Left ventricle myocardium inferior (tissue), 1 donor: Measurements from ENCODE around the gene ANGPT4. TPM values are rescaled to one million over a fixed set of nuclear protein-coding genes. Genes with fewer than 3 reads are reported as not detected.
"Not testable (repeated sequence)": the region's sequence is repeated elsewhere in the genome, so short reads cannot be mapped to it uniquely, and the experiment has no call there.

ENCODE experiments used
- DNase-seq: peaks from one replicate; pipeline ENCODE4 v3.0.0-alpha.2; 2020
- H3K27ac ChIP-seq: fragments of 200-600 bp; replicated peaks from 2 replicates; pipeline ENCODE4 v1.8.0; 2021
- H3K27me3 ChIP-seq: fragments of 200-600 bp; 2 replicates; pipeline ENCODE4 v1.8.0; 2021; ENCODE audit warnings: low read depth
- H3K36me3 ChIP-seq: fragments of 200-600 bp; 2 replicates; pipeline ENCODE4 v1.8.0; 2021
- H3K4me1 ChIP-seq: fragments of 200-600 bp; 2 replicates; pipeline ENCODE4 v1.8.0; 2021
- H3K4me3 ChIP-seq: fragments of 200-600 bp; 2 replicates; pipeline ENCODE4 v1.8.0; 2021; ENCODE audit warnings: mild to moderate bottlenecking, moderate library complexity
- H3K9me3 ChIP-seq: fragments of 200-600 bp; replicated peaks from 2 replicates; pipeline ENCODE4 v1.8.0; 2021
- intact Hi-C: fragments of 100-400 bp; cut with micrococcal nuclease; formaldehyde crosslinking; loops from one replicate; pipeline ENCODE4 v1.11.0; 2022
- total RNA-seq: library from RNA; stranded (reverse); fragmentation: NEBNext Ultra II Directional; extraction: Animal tissue kit (Norgen Biotek cat#: 25700); gene quantifications from one replicate; pipeline ENCODE4 v1.2.1, GENCODE V29; 2021
- TF ChIP-seq, protein P1 (sequence below): fragments of 200-600 bp; IDR thresholded peaks from 2 replicates; pipeline ENCODE4 v1.8.0; 2021; ENCODE audit warnings: antibody characterized with exemption, mild to moderate bottlenecking, borderline replicate concordance
- donor health status: DM: no; HTN: yes; CAD: no; lungs with severe emphysema.

The ANGPT4 gene
- total RNA-seq, 1 donor from 2014 or later: 0.05 TPM

DNA sequence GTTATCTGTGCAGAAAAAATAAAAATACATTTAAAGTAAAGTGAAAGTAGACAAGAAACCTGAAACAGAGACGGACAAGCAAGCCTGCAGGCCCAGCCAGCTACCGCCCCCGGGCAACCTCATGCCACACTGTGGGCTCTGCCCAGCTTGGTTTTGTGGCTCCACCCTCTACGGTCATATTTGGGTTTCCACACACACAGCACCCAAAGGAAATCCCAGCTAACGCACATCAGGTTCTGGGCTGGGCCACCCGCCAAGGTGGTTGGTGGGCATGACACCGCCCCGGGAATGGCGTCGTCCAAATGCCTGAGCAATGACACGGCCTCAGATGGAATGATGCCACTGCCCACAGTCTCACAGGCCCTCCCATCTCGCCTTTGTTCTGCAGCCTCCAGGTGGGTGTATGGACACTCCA, 59.8 kb downstream of the ANGPT4 start:
- TF ChIP-seq, protein P1, sequence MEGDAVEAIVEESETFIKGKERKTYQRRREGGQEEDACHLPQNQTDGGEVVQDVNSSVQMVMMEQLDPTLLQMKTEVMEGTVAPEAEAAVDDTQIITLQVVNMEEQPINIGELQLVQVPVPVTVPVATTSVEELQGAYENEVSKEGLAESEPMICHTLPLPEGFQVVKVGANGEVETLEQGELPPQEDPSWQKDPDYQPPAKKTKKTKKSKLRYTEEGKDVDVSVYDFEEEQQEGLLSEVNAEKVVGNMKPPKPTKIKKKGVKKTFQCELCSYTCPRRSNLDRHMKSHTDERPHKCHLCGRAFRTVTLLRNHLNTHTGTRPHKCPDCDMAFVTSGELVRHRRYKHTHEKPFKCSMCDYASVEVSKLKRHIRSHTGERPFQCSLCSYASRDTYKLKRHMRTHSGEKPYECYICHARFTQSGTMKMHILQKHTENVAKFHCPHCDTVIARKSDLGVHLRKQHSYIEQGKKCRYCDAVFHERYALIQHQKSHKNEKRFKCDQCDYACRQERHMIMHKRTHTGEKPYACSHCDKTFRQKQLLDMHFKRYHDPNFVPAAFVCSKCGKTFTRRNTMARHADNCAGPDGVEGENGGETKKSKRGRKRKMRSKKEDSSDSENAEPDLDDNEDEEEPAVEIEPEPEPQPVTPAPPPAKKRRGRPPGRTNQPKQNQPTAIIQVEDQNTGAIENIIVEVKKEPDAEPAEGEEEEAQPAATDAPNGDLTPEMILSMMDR: no peak
- H3K36me3 ChIP-seq: no peaks in the 10 kb centered on the region
- intact Hi-C loops: no loop called here
- no peaks in the 10 kb centered on the region for H3K9me3 ChIP-seq
- no peak for DNase-seq
- H3K27ac ChIP-seq: no peak overlapping the region
- no peak overlapping the region for H3K4me3 ChIP-seq
- no peaks in the 10 kb centered on the region for H3K4me1 ChIP-seq
- H3K27me3 ChIP-seq: no peaks in the 10 kb centered on the region

- TF ChIP-seq, protein P1: no peak
- Histone ChIP-seq H3K9me3 (no peaks in the 10 kb centered on the region), H3K4me1 (no peaks in the 10 kb centered on the region), H3K27me3 (no peaks in the 10 kb centered on the region), H3K4me3 (no peak overlapping the region), H3K36me3 (no peaks in the 10 kb centered on the region), H3K27ac (no peak overlapping the region)
- no peak for DNase-seq
- intact Hi-C loops: no loop called here
Observed at GRCh38 chr20:855466-856360, 60.4 kb downstream of the ANGPT4 start.

GRCh38 chr20:854601-855000, 61.5 kb downstream of the ANGPT4 start:
- intact Hi-C loops: no loop called here
- no peaks in the 10 kb centered on the region for H3K9me3 ChIP-seq
- H3K4me1 ChIP-seq: no peaks in the 10 kb centered on the region
- no peaks in the 10 kb centered on the region for H3K36me3 ChIP-seq
- no peak for DNase-seq
- no peaks in the 10 kb centered on the region for H3K27me3 ChIP-seq
- no peak overlapping the region for H3K4me3 ChIP-seq
- TF ChIP-seq, protein P1: no peak
- no peak overlapping the region for H3K27ac ChIP-seq

- H3K27ac ChIP-seq: no peak overlapping the region
- TF ChIP-seq, protein P1: no peak
- DNase-seq: no peak
- intact Hi-C loops: no loop called here
- H3K4me3 ChIP-seq: no peak overlapping the region
- no peaks in the 10 kb centered on the region for H3K4me1 ChIP-seq
- H3K9me3 ChIP-seq: no peaks in the 10 kb centered on the region
- H3K36me3 ChIP-seq: no peaks in the 10 kb centered on the region
- H3K27me3 ChIP-seq: no peaks in the 10 kb centered on the region
Observed at GRCh38 chr20:853406-853996, 62.6 kb downstream of the ANGPT4 start.

DNA sequence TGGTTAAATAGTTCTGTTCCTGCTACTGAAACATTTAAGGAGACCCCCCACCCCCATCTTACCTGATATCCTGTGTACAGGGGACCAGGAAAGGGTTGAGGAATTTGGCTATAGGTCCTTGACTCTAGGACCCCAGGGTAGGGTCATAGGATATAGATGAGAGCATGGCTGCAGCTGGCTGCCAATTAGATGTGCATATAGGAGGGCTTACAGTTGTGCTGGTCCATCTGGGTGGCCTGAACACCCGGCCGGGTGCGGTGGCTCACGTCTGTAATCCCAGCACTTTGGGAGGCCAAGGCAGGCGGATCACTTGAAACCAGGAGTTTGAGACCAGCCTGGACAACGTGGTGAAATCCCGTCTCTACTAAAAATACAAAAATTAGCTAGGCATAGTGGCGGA, 67.4 kb downstream of the ANGPT4 start:
- DNase-seq, H3K27me3 ChIP-seq, H3K36me3 ChIP-seq, H3K4me3 ChIP-seq, H3K27ac ChIP-seq, intact Hi-C loops, H3K9me3 ChIP-seq: not testable (repeated sequence)
- H3K4me1 ChIP-seq: peaks cover 32% of the 10 kb centered on the region

- no peaks in the 10 kb centered on the region for H3K27me3 ChIP-seq
- TF ChIP-seq, protein P1: no peak
- H3K9me3 ChIP-seq: no peaks in the 10 kb centered on the region
- no peak overlapping the region for H3K27ac ChIP-seq
- H3K4me3 ChIP-seq: no peak overlapping the region
- H3K36me3 ChIP-seq: no peaks in the 10 kb centered on the region
- intact Hi-C loops: no loop called here
- H3K4me1 ChIP-seq: peaks cover 33% of the 10 kb centered on the region
- DNase-seq: no peak
Observed at GRCh38 chr20:848193-848592, 67.9 kb downstream of the ANGPT4 start.
